Fibroblast of skin of scalp (primary cell): ENCODE results near the gene TEPSIN.
A peak's percentile ranks its signal among the peaks of the same experiment; 100 is the strongest.

ENCODE experiments used
- DNase-seq: peaks from one replicate; pipeline ENCODE4 v3.0.0-alpha.2; 2013

TEPSIN gene

GRCh38 chr17:81219476-81220180, 19.2 kb downstream of the TEPSIN start:
- no peak for DNase-seq

GRCh38 chr17:81218991-81219390, 19.9 kb downstream of the TEPSIN start:
- no peak for DNase-seq

- DNase-seq: no peak
Observed at GRCh38 chr17:81218459-81218858, 20.4 kb downstream of the TEPSIN start.

GRCh38 chr17:81217491-81217890, 21.4 kb downstream of the TEPSIN start:
- no peak for DNase-seq

GRCh38 chr17:81213978-81214377, 24.9 kb downstream of the TEPSIN start:
- DNase-seq: no peak

- no peak for DNase-seq
Observed at GRCh38 chr17:81212365-81212764, 26.5 kb downstream of the TEPSIN start.

- DNase-seq: no peak
Observed at GRCh38 chr17:81210868-81211267, 28.0 kb downstream of the TEPSIN start.

GRCh38 chr17:81210466-81210865, 28.4 kb downstream of the TEPSIN start:
- DNase-seq: no peak

GRCh38 chr17:81209141-81209540, 29.7 kb downstream of the TEPSIN start:
- no peak for DNase-seq

- DNase-seq: no peak
Observed at GRCh38 chr17:81208651-81209050, 30.2 kb downstream of the TEPSIN start.

- DNase-seq: no peak
Observed at GRCh38 chr17:81207610-81208581, 31.0 kb downstream of the TEPSIN start.

GRCh38 chr17:81206657-81207056, 32.2 kb downstream of the TEPSIN start:
- DNase-seq: no peak

- peak; percentile 34 for DNase-seq
Observed at GRCh38 chr17:81206166-81206565, 32.7 kb downstream of the TEPSIN start.

- DNase-seq: no peak
Observed at GRCh38 chr17:81204578-81204977, 34.3 kb downstream of the TEPSIN start.

GRCh38 chr17:81203136-81203535, 35.7 kb downstream of the TEPSIN start:
- no peak for DNase-seq

- no peak for DNase-seq
Observed at GRCh38 chr17:81202318-81202717, 36.5 kb downstream of the TEPSIN start.

GRCh38 chr17:81200695-81201580, 37.9 kb downstream of the TEPSIN start:
- DNase-seq: peak; percentile 59

- DNase-seq: no peak
Observed at GRCh38 chr17:81200201-81200600, 38.7 kb downstream of the TEPSIN start.

- DNase-seq: no peak
Observed at GRCh38 chr17:81199482-81199830, 39.4 kb downstream of the TEPSIN start.

GRCh38 chr17:81198826-81199481, 39.9 kb downstream of the TEPSIN start:
- no peak for DNase-seq

- no peak for DNase-seq
Observed at GRCh38 chr17:81197831-81198490, 40.9 kb downstream of the TEPSIN start.

GRCh38 chr17:81197409-81197795, 41.5 kb downstream of the TEPSIN start:
- no peak for DNase-seq
